Measurements from ENCODE around the gene NAGPA.
"Not testable (repeated sequence)": the region's sequence is repeated elsewhere in the genome, so short reads cannot be mapped to it uniquely, and the experiment has no call there.

NAGPA gene, protein sequence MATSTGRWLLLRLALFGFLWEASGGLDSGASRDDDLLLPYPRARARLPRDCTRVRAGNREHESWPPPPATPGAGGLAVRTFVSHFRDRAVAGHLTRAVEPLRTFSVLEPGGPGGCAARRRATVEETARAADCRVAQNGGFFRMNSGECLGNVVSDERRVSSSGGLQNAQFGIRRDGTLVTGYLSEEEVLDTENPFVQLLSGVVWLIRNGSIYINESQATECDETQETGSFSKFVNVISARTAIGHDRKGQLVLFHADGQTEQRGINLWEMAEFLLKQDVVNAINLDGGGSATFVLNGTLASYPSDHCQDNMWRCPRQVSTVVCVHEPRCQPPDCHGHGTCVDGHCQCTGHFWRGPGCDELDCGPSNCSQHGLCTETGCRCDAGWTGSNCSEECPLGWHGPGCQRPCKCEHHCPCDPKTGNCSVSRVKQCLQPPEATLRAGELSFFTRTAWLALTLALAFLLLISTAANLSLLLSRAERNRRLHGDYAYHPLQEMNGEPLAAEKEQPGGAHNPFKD

GRCh38 chr16:5033256-5034166 lies at the start of gene NAGPA:
TSS of gene NAGPA (minus strand) at chr16:5033935. CDS start at chr16:5033914, 21 bp downstream.
- DNase-seq (ENCODE audit: low spot score): peak; percentile 94

- not testable (repeated sequence) for DNase-seq (ENCODE audit: low spot score)
Measured at GRCh38 chr16:5080996-5081395, 47.3 kb upstream of the NAGPA start.

- DNase-seq (ENCODE audit: low spot score): not testable (repeated sequence)
Measured at GRCh38 chr16:5080461-5080860, 46.7 kb upstream of the NAGPA start.

GRCh38 chr16:5078626-5079025 lies 44.9 kb upstream of the NAGPA start:
- no peak for DNase-seq (ENCODE audit: low spot score)

- DNase-seq (ENCODE audit: low spot score): no peak
Measured at GRCh38 chr16:5077304-5077703, 43.6 kb upstream of the NAGPA start.

GRCh38 chr16:5075637-5076036 lies 41.9 kb upstream of the NAGPA start:
- DNase-seq (ENCODE audit: low spot score): no peak

- not testable (repeated sequence) for DNase-seq (ENCODE audit: low spot score)
Measured at GRCh38 chr16:5073771-5074170, 40.0 kb upstream of the NAGPA start.

DNA sequence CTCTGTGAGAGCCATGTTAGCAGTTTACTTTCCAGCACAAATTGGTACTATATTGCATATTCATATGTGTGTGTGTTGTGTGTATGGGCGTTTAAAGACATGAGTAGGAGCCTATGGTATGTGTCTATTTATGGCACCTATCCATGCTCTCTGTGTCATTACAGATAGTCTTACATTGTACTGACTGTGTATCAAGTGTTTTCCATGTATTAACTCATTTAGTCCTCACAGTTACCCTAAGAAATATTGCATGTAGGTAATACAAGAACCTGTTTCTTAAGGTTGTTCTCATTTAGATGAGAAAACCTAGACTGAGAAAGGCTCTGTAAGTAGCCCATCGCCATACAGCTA lies 39.5 kb upstream of the NAGPA start:
- no peak for DNase-seq (ENCODE audit: low spot score)

GRCh38 chr16:5072334-5073278 lies 38.9 kb upstream of the NAGPA start:
- no peak for DNase-seq (ENCODE audit: low spot score)

- peak; percentile 94 for DNase-seq (ENCODE audit: low spot score)
Measured at GRCh38 chr16:5071681-5072333, 38.1 kb upstream of the NAGPA start, which contains the start of gene ALG1. TSS of gene ALG1 (plus strand) at chr16:5071843. CDS start at chr16:5071850, 7 bp downstream.

DNA sequence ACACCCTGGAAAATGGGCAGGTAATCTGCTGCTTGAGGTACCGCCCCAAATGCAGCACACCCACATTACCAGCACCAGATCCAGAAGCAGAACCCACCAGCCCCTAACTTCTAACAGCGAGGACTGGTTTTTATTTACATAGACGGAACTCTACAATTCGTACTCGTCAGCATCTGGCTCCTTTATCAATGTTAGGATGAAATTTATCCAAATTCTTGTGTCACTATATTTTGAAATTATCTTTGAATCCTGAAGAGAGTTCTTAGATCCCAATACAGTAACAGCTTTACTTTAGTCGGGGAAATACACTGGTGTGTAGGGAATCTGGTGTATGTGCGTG lies 37.6 kb upstream of the NAGPA start:
- no peak for DNase-seq (ENCODE audit: low spot score)

- no peak for DNase-seq (ENCODE audit: low spot score)
Measured at GRCh38 chr16:5070431-5071186, 36.9 kb upstream of the NAGPA start.

- DNase-seq (ENCODE audit: low spot score): no peak
Measured at GRCh38 chr16:5069854-5070253, 36.1 kb upstream of the NAGPA start.

GRCh38 chr16:5069048-5069447 lies 35.3 kb upstream of the NAGPA start:
- DNase-seq (ENCODE audit: low spot score): no peak

- DNase-seq (ENCODE audit: low spot score): no peak
Measured at GRCh38 chr16:5066511-5066910, 32.8 kb upstream of the NAGPA start.

DNA sequence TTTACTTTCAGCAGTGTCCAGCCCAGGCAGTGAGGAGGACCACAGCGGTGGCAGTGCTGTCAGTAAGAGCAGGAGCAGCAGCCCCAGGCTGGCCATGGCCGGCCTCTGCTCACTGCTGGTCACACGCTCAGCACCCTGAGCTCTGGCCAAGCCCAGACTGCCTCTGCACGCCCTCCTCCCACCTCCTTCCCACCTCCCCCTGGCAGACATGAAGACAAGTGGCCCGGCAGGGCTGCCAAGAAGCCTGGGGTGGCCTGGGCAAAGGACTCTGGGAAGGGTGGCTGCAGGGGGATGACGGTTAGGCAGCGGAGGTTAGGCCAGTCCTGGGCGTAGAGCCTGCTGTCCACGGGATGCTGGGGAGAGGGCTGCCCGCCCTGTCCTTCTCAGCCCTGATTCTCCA lies 32.1 kb upstream of the NAGPA start, which contains the start of gene C16orf89:
Gene C16orf89, minus strand, starts transcription at position 144 of the 400 bp plus-strand sequence. Its CDS starts 48 bp downstream, at position 96.
- DNase-seq (ENCODE audit: low spot score): no peak

DNA sequence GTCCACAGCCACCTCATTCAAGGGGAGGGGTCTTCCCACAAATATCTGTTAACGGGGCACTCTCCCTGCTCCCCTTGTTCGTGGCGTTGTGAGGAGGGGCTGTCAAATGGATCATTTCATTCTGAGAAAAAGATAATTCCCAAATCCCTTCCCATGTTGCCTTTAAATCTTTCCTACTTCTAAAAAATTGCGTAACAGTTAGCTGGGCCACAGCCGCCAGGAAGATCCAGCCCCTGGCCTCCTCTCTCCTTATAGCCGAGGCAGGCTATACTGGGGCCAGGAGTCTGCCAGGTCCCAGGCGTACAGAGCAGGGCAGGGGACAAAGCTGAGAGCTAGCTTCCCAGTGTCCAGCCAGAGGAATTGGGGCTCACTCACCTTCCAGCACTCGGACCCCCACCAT lies 31.6 kb upstream of the NAGPA start:
- DNase-seq (ENCODE audit: low spot score): no peak

DNA sequence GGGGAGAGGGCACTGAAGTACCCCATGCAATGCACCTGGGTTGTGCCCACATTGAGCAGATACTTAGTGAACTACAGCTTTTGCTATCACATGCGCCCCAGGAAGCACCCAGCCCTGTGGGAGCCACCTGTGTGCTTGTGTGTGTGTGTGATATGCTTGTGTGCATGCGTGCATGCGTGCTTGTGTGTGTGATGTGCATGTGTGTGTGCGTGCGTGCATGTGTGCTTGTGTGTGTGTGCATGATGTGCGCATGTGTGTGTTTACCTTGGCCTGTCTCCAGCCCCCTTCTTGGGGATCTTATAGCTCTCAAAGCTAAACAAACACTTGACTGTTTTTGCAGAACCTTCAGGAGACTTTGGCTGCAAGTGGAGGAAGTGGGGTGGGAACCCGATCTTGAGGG lies 31.2 kb upstream of the NAGPA start:
- no peak for DNase-seq (ENCODE audit: low spot score)

GRCh38 chr16:5062790-5063765 lies 29.3 kb upstream of the NAGPA start:
- DNase-seq (ENCODE audit: low spot score): no peak
